GM13976 (cell line): ENCODE results near the gene TNP1.

Source experiments
- DNase-seq: peaks from one replicate; pipeline ENCODE4 v3.0.0; 2012; ENCODE audit warnings: low spot score
- CTCF ChIP-seq: IDR thresholded peaks from 2 replicates; pipeline ENCODE4 v1.5.1; 2012; ENCODE audit warnings: borderline replicate concordance, mild to moderate bottlenecking; ENCODE audit not compliant: insufficient read depth; ENCODE audit errors: extremely low read depth, missing control alignments, control extremely low read depth
- in situ Hi-C: fragments of 300-500 bp; cut with MboI; formaldehyde crosslinking; loops from one replicate; pipeline ENCODE4 v1.12.0; 2022; ENCODE audit warnings: low sequenced_read_pairs, mixed read lengths, inconsistent platforms; ENCODE audit not compliant: unreplicated experiment

TNP1 gene

GRCh38 chr2:216859944-216860343 is at the start of gene TNP1:
TNP1 (minus strand) TSS chr2:216860064; CDS start chr2:216860034, 30 bp downstream.
- DNase-seq = no peak
- no peak for TF ChIP-seq CTCF
- in situ Hi-C loops = no loop called here

- DNase-seq = no peak
- in situ Hi-C loops = no loop called here
- TF ChIP-seq CTCF = no peak
Measured at GRCh38 chr2:216908300-216908699, 48.4 kb upstream of the TNP1 start.

- in situ Hi-C loops = no loop called here
- DNase-seq = no peak
- TF ChIP-seq CTCF = no peak
Measured at GRCh38 chr2:216905649-216906329, 45.9 kb upstream of the TNP1 start.

- DNase-seq = no peak
- TF ChIP-seq CTCF = no peak
- in situ Hi-C loops = no loop called here
Measured at GRCh38 chr2:216904974-216905373, 45.1 kb upstream of the TNP1 start.

- no peak for DNase-seq
- in situ Hi-C loops = no loop called here
Measured at GRCh38 chr2:216904554-216904953, 44.7 kb upstream of the TNP1 start.

GRCh38 chr2:216903470-216903869 is 43.6 kb upstream of the TNP1 start:
- in situ Hi-C loops = no loop called here
- no peak for DNase-seq
- no peak for TF ChIP-seq CTCF

More at GRCh38 chr2:216904554-216904953, 44.7 kb upstream of the TNP1 start:
- TF ChIP-seq CTCF = no peak

- no peak for TF ChIP-seq CTCF
- DNase-seq = no peak
- in situ Hi-C loops = no loop called here
Measured at GRCh38 chr2:216901273-216901672, 41.4 kb upstream of the TNP1 start.
